H9 (cell line): ENCODE data around the gene CDK10. TPM values are rescaled to one million over a fixed set of nuclear protein-coding genes. Genes with fewer than 3 reads are reported as not detected.
A peak's percentile ranks its signal among the peaks of the same experiment; 100 is the strongest.
"Not testable (repeated sequence)": the region's sequence is repeated elsewhere in the genome, so short reads cannot be mapped to it uniquely, and the experiment has no call there.

Experiments used
- DNase-seq: peaks from one replicate; pipeline ENCODE4 v3.0.0-alpha.2; 2017
- H2AFZ ChIP-seq: one replicate; pipeline ENCODE4 v1.6.1; 2013; ENCODE audit warnings: mild to moderate bottlenecking, low read length, control low read depth, moderate library complexity
- H2AK5ac ChIP-seq: 2 replicates; pipeline ENCODE4 v1.6.1; 2013; ENCODE audit warnings: low read length, control low read depth, mixed read lengths; ENCODE audit not compliant: insufficient read length
- H2BK120ac ChIP-seq: one replicate; pipeline ENCODE4 v1.6.1; 2013; ENCODE audit warnings: low read depth, mild to moderate bottlenecking, low read length, control low read depth, inconsistent platforms; ENCODE audit not compliant: poor library complexity, severe bottlenecking
- H2BK12ac ChIP-seq: 2 replicates; pipeline ENCODE4 v1.6.1; 2013; ENCODE audit warnings: low read length, control low read depth, mixed read lengths, low read depth; ENCODE audit not compliant: insufficient read length
- H2BK15ac ChIP-seq: 2 replicates; pipeline ENCODE4 v1.6.1; 2013; ENCODE audit warnings: low read depth, low read length, control low read depth
- H2BK20ac ChIP-seq: one replicate; pipeline ENCODE4 v1.6.1; 2013; ENCODE audit warnings: low read depth, mild to moderate bottlenecking, low read length, control low read depth, inconsistent platforms; ENCODE audit not compliant: poor library complexity, severe bottlenecking
- H2BK5ac ChIP-seq: 2 replicates; pipeline ENCODE4 v1.6.1; 2013; ENCODE audit warnings: low read length, control low read depth, mixed read lengths; ENCODE audit not compliant: insufficient read length
- H3K14ac ChIP-seq: 2 replicates; pipeline ENCODE4 v1.6.1; 2013; ENCODE audit warnings: low read length, control low read depth; ENCODE audit not compliant: insufficient read depth
- H3K18ac ChIP-seq: 2 replicates; pipeline ENCODE4 v1.6.1; 2013; ENCODE audit warnings: low read depth, mild to moderate bottlenecking, mixed read lengths, low read length, control low read depth; ENCODE audit not compliant: insufficient read length
- H3K23ac ChIP-seq: 2 replicates; pipeline ENCODE4 v1.6.1; 2013; ENCODE audit warnings: low read length, control low read depth, mixed read lengths, low read depth; ENCODE audit not compliant: insufficient read length
- H3K23me2 ChIP-seq: 2 replicates; pipeline ENCODE4 v1.6.1; 2013; ENCODE audit warnings: low read depth, mild to moderate bottlenecking, mixed read lengths, low read length, control low read depth; ENCODE audit not compliant: insufficient read length, poor library complexity, severe bottlenecking
- H3K27ac ChIP-seq: 2 replicates; pipeline ENCODE4 v1.5.1; 2013; ENCODE audit warnings: low read length, control low read depth, mixed read lengths, low read depth; ENCODE audit not compliant: insufficient read length
- H3K27me3 ChIP-seq: 2 replicates; pipeline ENCODE4 v1.6.1; 2013; ENCODE audit warnings: low read length, control low read depth, inconsistent platforms; ENCODE audit not compliant: insufficient read depth
- H3K4ac ChIP-seq: 2 replicates; pipeline ENCODE4 v1.6.1; 2013; ENCODE audit warnings: low read depth, mild to moderate bottlenecking, control low read depth, inconsistent platforms, low read length, moderate library complexity
- H3K4me1 ChIP-seq: 2 replicates; pipeline ENCODE4 v1.6.1; 2013; ENCODE audit warnings: low read length, control low read depth, inconsistent platforms; ENCODE audit not compliant: insufficient read depth
- H3K4me2 ChIP-seq: 2 replicates; pipeline ENCODE4 v1.6.1; 2013; ENCODE audit warnings: low read length, control low read depth, mixed read lengths; ENCODE audit not compliant: insufficient read length, insufficient read depth
- H3K56ac ChIP-seq: 2 replicates; pipeline ENCODE4 v1.6.1; 2013; ENCODE audit warnings: low read depth, mild to moderate bottlenecking, mixed read lengths, low read length, control low read depth; ENCODE audit not compliant: insufficient read length
- H3K79me1 ChIP-seq: 2 replicates; pipeline ENCODE4 v1.6.1; 2013; ENCODE audit warnings: low read depth, mild to moderate bottlenecking, moderate library complexity, low read length, control low read depth, inconsistent platforms; ENCODE audit not compliant: insufficient read depth, poor library complexity, severe bottlenecking
- H3K79me2 ChIP-seq: 2 replicates; pipeline ENCODE4 v1.6.1; 2013; ENCODE audit warnings: low read length, control low read depth, inconsistent platforms; ENCODE audit not compliant: insufficient read depth
- H3K9ac ChIP-seq: 2 replicates; pipeline ENCODE4 v1.6.1; 2013; ENCODE audit warnings: low read length, control low read depth, mixed read lengths; ENCODE audit not compliant: insufficient read length; ENCODE audit errors: extremely low read depth
- H3K9me3 ChIP-seq: one replicate; pipeline ENCODE4 v1.6.1; 2013; ENCODE audit warnings: low read depth, low read length, inconsistent platforms; ENCODE audit not compliant: control insufficient read depth
- H3T11ph ChIP-seq: one replicate; pipeline ENCODE4 v1.6.1; 2013; ENCODE audit warnings: mild to moderate bottlenecking, low read length, control low read depth, inconsistent platforms
- H4K20me1 ChIP-seq: one replicate; pipeline ENCODE4 v1.6.1; 2013; ENCODE audit not compliant: control insufficient read depth, insufficient read length, insufficient read depth
- H4K5ac ChIP-seq: 2 replicates; pipeline ENCODE4 v1.6.1; 2013; ENCODE audit warnings: low read depth, mild to moderate bottlenecking, mixed read lengths, low read length, control low read depth; ENCODE audit not compliant: insufficient read length
- H4K8ac ChIP-seq: replicated peaks from 2 replicates; pipeline ENCODE4 v1.6.1; 2013; ENCODE audit warnings: low read length, control low read depth, mixed read lengths, low read depth; ENCODE audit not compliant: insufficient read length
- H4K91ac ChIP-seq: 2 replicates; pipeline ENCODE4 v1.6.1; 2013; ENCODE audit warnings: low read depth, mild to moderate bottlenecking, moderate library complexity, mixed read lengths, low read length, control low read depth; ENCODE audit not compliant: insufficient read length
- H3K27ac Mint-ChIP-seq, 3 experiments: 2 replicates in 2 of 3; 3 replicates in 1 of 3; pipeline ENCODE4 v1.8.0; 2020 to 2021; ENCODE audit warnings: mixed read lengths in 3 of 3, mild to moderate bottlenecking in 1 of 3, moderate library complexity in 1 of 3
- H3K27me3 Mint-ChIP-seq: 2 replicates; pipeline ENCODE4 v1.8.0; 2021; ENCODE audit warnings: low read depth, mild to moderate bottlenecking, moderate library complexity, mixed read lengths
- H3K36me3 Mint-ChIP-seq, 3 experiments: 2 replicates in 2 of 3; 3 replicates in 1 of 3; pipeline ENCODE4 v1.8.0; 2020 to 2021; ENCODE audit warnings: low read depth in 3 of 3, mixed read lengths in 3 of 3; ENCODE audit not compliant: insufficient read depth in 1 of 3
- H3K4me1 Mint-ChIP-seq, 2 experiments: 2 replicates each; pipeline ENCODE4 v1.8.0; 2020; ENCODE audit warnings: mixed read lengths in 2 of 2
- H3K4me3 Mint-ChIP-seq, 2 experiments: 2 replicates in 1 of 2; 3 replicates in 1 of 2; pipeline ENCODE4 v1.8.0; 2020 to 2021; ENCODE audit warnings: mild to moderate bottlenecking in 2 of 2, mixed read lengths in 2 of 2, moderate library complexity in 1 of 2
- H3K9me3 Mint-ChIP-seq, 2 experiments: 2 replicates in 1 of 2; 3 replicates in 1 of 2; pipeline ENCODE4 v1.8.0; 2020; ENCODE audit warnings: mild to moderate bottlenecking in 2 of 2, mixed read lengths in 2 of 2, moderate library complexity in 1 of 2
- WGBS: extraction: QIAGEN DNeasy Blood & Tissue Kit; methylation state at CpG from one replicate; pipeline ENCODE4 v1.1.7; 2013; ENCODE audit warnings: missing lambda C conversion rate, low lambda C conversion rate, mixed read lengths; ENCODE audit not compliant: insufficient read length; ENCODE audit errors: extremely low coverage; 5-methylcytosine and 5-hydroxymethylcytosine counted together
- total RNA-seq: library from RNA; stranded (reverse); gene quantifications from 2 replicates; pipeline ENCODE4 v1.2.1, GENCODE V29; 2021
- TF ChIP-seq, protein P1 (sequence below): fragments of 200-600 bp; sonication (generic); conservative IDR thresholded peaks from 3 replicates; pipeline ENCODE4 v1.8.0; 2021; ENCODE audit warnings: antibody characterized with exemption, mild to moderate bottlenecking

CDK10 gene
- total RNA-seq, 1 experiment from 2014 or later = 77.1 TPM

DNA sequence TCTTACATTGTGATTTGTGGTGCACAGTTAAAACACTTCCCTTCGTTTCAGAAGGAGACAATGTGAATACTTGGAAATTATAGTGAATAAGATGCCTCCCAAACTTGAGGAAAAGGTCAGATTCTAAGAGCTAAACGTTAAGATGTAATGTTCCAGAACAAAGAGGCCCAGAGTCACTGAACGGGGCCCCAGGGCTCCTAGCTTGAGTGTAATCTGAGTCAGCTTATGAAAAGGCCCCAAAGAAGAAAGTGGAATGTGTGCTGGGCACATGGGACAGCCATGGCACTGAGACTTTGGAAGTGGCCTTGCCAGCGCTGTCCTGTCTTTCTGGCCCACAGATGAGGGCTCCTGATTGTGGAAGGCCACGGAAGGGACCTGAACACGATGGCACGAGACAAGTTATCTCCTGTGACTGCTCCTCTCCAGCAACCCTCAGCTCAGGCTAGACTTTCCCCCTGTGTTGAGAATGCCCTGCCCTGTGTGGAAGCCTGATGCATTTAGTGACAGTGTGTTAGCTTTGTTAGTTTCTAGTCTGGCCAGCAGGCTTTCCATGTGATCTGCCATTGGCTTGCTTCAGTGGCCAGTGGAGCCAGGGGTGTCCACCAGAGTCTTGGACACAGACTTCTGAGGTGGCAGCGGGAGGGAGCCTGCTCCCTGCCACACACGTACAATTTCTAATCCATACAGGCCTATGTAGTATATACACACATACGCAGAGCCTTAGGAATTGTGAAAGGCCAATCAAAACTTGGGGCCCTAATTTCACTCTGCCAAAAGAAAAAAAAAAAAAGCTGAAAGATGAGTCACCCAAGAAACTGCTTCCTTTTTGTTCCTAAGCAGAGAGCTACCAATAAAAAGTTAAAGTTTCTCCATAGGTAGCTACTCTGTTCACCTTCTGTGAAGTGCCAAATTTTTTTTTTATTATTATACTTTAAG lies 15.7 kb upstream of the CDK10 start:
- H3K23me2 ChIP-seq = no peaks in the 10 kb centered on the region
- no peak overlapping the region for H4K8ac ChIP-seq
- H3K27me3 ChIP-seq = no peaks in the 10 kb centered on the region
- no peak overlapping the region for H2BK20ac ChIP-seq
- peaks cover 3% of the 10 kb centered on the region for H3K27me3 Mint-ChIP-seq
- H3K36me3 Mint-ChIP-seq = peaks cover 24 to 37% (median 30%) of the 10 kb centered on the region in 3 experiments
- H3K14ac ChIP-seq = no peak overlapping the region
- no peak overlapping the region for H3K4me3 Mint-ChIP-seq
- DNase-seq = no peak
- no peaks in the 10 kb centered on the region for H3K4me1 Mint-ChIP-seq
- no peak overlapping the region for H2BK15ac ChIP-seq
- H3K23ac ChIP-seq = no peak overlapping the region
- no peak overlapping the region for H3T11ph ChIP-seq
- H3K4me1 ChIP-seq = no peaks in the 10 kb centered on the region
- H3K18ac ChIP-seq = no peak overlapping the region
- H3K9me3 Mint-ChIP-seq = peaks cover 34 to 36% of the 10 kb centered on the region in 2 experiments
- H2BK120ac ChIP-seq = no peak overlapping the region
- no peaks in the 10 kb centered on the region for H4K20me1 ChIP-seq
- no peak overlapping the region for H3K27ac ChIP-seq
- no peak overlapping the region for H3K4ac ChIP-seq
- no CpG with 5 or more reads among the region's 10 CpGs for WGBS
- H4K91ac ChIP-seq = no peak overlapping the region
- H3K27ac Mint-ChIP-seq = peak overlapping the region in 1 of 3 experiments; percentile 55; a peak in 2 of 7 replicates
- H4K5ac ChIP-seq = no peak overlapping the region
- H2AFZ ChIP-seq = no peak overlapping the region
- TF ChIP-seq, protein P1, sequence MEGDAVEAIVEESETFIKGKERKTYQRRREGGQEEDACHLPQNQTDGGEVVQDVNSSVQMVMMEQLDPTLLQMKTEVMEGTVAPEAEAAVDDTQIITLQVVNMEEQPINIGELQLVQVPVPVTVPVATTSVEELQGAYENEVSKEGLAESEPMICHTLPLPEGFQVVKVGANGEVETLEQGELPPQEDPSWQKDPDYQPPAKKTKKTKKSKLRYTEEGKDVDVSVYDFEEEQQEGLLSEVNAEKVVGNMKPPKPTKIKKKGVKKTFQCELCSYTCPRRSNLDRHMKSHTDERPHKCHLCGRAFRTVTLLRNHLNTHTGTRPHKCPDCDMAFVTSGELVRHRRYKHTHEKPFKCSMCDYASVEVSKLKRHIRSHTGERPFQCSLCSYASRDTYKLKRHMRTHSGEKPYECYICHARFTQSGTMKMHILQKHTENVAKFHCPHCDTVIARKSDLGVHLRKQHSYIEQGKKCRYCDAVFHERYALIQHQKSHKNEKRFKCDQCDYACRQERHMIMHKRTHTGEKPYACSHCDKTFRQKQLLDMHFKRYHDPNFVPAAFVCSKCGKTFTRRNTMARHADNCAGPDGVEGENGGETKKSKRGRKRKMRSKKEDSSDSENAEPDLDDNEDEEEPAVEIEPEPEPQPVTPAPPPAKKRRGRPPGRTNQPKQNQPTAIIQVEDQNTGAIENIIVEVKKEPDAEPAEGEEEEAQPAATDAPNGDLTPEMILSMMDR = no peak
- peaks cover 10% of the 10 kb centered on the region for H3K9me3 ChIP-seq
- H2BK12ac ChIP-seq = no peak overlapping the region
- no peak overlapping the region for H3K9ac ChIP-seq
- H3K79me2 ChIP-seq = no peaks in the 10 kb centered on the region
- H3K79me1 ChIP-seq = no peaks in the 10 kb centered on the region
- H2BK5ac ChIP-seq = no peak overlapping the region
- no peak overlapping the region for H3K4me2 ChIP-seq
- H3K56ac ChIP-seq = no peak overlapping the region
- H2AK5ac ChIP-seq = no peak overlapping the region

DNA sequence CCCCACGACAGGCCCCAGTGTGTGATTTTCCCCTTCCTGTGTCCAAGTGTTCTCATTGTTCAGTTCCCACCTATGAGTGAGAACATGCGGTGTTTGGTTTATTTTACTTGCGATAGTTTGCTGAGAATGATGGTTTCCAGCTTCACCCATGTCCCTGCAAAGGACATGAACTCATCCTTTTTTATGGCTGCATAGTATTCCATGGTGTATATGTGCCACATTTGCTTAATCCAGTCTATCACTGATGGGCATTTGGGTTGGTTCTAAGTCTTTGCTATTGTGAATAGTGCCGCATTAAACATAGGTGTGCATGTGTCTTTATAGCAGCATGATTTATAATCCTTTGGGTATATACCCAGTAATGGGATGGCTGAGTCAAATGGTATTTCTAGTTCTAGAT lies 14.9 kb upstream of the CDK10 start:
- H3K14ac ChIP-seq = not testable (repeated sequence)

More for the DNA sequence above, 14.9 kb upstream of the CDK10 start:
- not testable (repeated sequence) for H3K27ac Mint-ChIP-seq, H3K79me2 ChIP-seq, H2BK120ac ChIP-seq, H3K4me3 Mint-ChIP-seq, H3K4ac ChIP-seq, H3K23ac ChIP-seq, H3K23me2 ChIP-seq, H3K79me1 ChIP-seq, H3T11ph ChIP-seq, H2AFZ ChIP-seq, H3K4me1 ChIP-seq, H3K27ac ChIP-seq, H4K5ac ChIP-seq, H3K27me3 ChIP-seq, H3K9ac ChIP-seq, H2BK5ac ChIP-seq, H3K18ac ChIP-seq, H3K9me3 ChIP-seq, H2AK5ac ChIP-seq, H4K91ac ChIP-seq, H3K56ac ChIP-seq, H2BK15ac ChIP-seq, H3K4me1 Mint-ChIP-seq, H3K4me2 ChIP-seq, DNase-seq, H4K20me1 ChIP-seq, H4K8ac ChIP-seq, H3K27me3 Mint-ChIP-seq, H2BK20ac ChIP-seq, H2BK12ac ChIP-seq
- no CpG with 5 or more reads among the region's 4 CpGs for WGBS
- peaks cover 17 to 29% (median 26%) of the 10 kb centered on the region in 3 experiments for H3K36me3 Mint-ChIP-seq
- H3K9me3 Mint-ChIP-seq = peaks cover 31 to 34% of the 10 kb centered on the region in 2 experiments
